H1 (cell line): ENCODE measurements around the gene XPNPEP2. TPM values are rescaled to one million over a fixed set of nuclear protein-coding genes. Genes with fewer than 3 reads are reported as not detected.

ENCODE experiments used
- CBX5 ChIP-seq: fragments of 300-800, 300-1000 bp; sonication (generic); IDR thresholded peaks from 2 replicates; pipeline ENCODE4 v1.7.1; 2016; ENCODE audit warnings: antibody characterized with exemption, low read length, low read depth
- CHD2 ChIP-seq: IDR thresholded peaks from 2 replicates; pipeline ENCODE4 v1.6.1; 2012; ENCODE audit warnings: low read length, improper control_type of control experiment
- SP2 ChIP-seq: IDR thresholded peaks from 2 replicates; pipeline ENCODE4 v1.6.1; 2012; ENCODE audit warnings: mild to moderate bottlenecking, low read length, inconsistent platforms
- TBP ChIP-seq: IDR thresholded peaks from 2 replicates; pipeline ENCODE4 v1.6.1; 2011; ENCODE audit warnings: low read depth, low read length, improper control_type of control experiment
- polyA plus RNA-seq, 7 experiments: library from polyadenylated mRNA; depleted of rRNA in 3 of 7; stranded (reverse) in 5 of 7; unstranded in 2 of 7; fragments of >200 nt in 5 of 7; fragments of 200-250 nt in 2 of 7; gene quantifications; 1 replicate in 5 of 7; 2 replicates in 1 of 7; 4 replicates in 1 of 7; pipeline versions ENCODE4 v1.2.1 to v1.2.3, GENCODE V29; 2011 to 2013; ENCODE audit warnings: missing spikeins in 2 of 7, mixed read lengths in 2 of 7
- total RNA-seq: library from RNA; stranded (reverse); fragmentation: NEBNext Ultra II Directional; extraction: Animal tissue kit (Norgen Biotek cat#: 25700); gene quantifications from 2 replicates; pipeline ENCODE4 v1.2.1, GENCODE V29; 2021
- TF ChIP-seq, protein P1 (sequence below): fragments of 300-600 bp; sonication (generic); IDR thresholded peaks from 2 replicates; pipeline ENCODE4 v1.7.1; 2012; ENCODE audit warnings: low read length, moderate library complexity, mild to moderate bottlenecking, inconsistent platforms; ENCODE audit not compliant: insufficient replicate concordance

Gene XPNPEP2
- total and polyA plus RNA-seq, 2 of the 8 experiments (the other 6 are each of a cell fraction or from before 2014, with no cell fraction given): 0.27 TPM; not detected in 1

DNA sequence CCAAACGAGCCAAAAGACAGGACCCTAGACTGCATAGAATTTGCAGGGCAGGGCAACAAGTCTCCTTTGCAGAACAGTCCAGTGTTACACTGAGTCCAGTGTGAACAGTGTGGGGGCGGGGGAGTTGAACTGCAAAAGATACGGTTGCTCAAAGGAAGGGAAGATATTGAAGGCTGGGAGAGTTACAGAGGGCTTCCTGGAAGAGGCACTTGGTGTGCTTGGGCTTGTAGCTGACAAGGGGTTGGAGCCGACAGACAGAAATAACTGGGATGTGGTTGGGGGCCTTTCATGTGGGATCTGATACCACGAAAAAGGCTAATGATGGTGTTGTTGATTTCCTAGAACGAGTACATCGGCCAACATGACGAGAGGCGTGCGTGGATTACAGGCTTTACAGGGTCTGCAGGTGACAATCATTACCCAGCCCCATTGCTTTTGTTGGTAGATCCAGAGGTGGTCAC, 6.1 kb downstream of the XPNPEP2 start (continued):
- TF ChIP-seq, protein P1, sequence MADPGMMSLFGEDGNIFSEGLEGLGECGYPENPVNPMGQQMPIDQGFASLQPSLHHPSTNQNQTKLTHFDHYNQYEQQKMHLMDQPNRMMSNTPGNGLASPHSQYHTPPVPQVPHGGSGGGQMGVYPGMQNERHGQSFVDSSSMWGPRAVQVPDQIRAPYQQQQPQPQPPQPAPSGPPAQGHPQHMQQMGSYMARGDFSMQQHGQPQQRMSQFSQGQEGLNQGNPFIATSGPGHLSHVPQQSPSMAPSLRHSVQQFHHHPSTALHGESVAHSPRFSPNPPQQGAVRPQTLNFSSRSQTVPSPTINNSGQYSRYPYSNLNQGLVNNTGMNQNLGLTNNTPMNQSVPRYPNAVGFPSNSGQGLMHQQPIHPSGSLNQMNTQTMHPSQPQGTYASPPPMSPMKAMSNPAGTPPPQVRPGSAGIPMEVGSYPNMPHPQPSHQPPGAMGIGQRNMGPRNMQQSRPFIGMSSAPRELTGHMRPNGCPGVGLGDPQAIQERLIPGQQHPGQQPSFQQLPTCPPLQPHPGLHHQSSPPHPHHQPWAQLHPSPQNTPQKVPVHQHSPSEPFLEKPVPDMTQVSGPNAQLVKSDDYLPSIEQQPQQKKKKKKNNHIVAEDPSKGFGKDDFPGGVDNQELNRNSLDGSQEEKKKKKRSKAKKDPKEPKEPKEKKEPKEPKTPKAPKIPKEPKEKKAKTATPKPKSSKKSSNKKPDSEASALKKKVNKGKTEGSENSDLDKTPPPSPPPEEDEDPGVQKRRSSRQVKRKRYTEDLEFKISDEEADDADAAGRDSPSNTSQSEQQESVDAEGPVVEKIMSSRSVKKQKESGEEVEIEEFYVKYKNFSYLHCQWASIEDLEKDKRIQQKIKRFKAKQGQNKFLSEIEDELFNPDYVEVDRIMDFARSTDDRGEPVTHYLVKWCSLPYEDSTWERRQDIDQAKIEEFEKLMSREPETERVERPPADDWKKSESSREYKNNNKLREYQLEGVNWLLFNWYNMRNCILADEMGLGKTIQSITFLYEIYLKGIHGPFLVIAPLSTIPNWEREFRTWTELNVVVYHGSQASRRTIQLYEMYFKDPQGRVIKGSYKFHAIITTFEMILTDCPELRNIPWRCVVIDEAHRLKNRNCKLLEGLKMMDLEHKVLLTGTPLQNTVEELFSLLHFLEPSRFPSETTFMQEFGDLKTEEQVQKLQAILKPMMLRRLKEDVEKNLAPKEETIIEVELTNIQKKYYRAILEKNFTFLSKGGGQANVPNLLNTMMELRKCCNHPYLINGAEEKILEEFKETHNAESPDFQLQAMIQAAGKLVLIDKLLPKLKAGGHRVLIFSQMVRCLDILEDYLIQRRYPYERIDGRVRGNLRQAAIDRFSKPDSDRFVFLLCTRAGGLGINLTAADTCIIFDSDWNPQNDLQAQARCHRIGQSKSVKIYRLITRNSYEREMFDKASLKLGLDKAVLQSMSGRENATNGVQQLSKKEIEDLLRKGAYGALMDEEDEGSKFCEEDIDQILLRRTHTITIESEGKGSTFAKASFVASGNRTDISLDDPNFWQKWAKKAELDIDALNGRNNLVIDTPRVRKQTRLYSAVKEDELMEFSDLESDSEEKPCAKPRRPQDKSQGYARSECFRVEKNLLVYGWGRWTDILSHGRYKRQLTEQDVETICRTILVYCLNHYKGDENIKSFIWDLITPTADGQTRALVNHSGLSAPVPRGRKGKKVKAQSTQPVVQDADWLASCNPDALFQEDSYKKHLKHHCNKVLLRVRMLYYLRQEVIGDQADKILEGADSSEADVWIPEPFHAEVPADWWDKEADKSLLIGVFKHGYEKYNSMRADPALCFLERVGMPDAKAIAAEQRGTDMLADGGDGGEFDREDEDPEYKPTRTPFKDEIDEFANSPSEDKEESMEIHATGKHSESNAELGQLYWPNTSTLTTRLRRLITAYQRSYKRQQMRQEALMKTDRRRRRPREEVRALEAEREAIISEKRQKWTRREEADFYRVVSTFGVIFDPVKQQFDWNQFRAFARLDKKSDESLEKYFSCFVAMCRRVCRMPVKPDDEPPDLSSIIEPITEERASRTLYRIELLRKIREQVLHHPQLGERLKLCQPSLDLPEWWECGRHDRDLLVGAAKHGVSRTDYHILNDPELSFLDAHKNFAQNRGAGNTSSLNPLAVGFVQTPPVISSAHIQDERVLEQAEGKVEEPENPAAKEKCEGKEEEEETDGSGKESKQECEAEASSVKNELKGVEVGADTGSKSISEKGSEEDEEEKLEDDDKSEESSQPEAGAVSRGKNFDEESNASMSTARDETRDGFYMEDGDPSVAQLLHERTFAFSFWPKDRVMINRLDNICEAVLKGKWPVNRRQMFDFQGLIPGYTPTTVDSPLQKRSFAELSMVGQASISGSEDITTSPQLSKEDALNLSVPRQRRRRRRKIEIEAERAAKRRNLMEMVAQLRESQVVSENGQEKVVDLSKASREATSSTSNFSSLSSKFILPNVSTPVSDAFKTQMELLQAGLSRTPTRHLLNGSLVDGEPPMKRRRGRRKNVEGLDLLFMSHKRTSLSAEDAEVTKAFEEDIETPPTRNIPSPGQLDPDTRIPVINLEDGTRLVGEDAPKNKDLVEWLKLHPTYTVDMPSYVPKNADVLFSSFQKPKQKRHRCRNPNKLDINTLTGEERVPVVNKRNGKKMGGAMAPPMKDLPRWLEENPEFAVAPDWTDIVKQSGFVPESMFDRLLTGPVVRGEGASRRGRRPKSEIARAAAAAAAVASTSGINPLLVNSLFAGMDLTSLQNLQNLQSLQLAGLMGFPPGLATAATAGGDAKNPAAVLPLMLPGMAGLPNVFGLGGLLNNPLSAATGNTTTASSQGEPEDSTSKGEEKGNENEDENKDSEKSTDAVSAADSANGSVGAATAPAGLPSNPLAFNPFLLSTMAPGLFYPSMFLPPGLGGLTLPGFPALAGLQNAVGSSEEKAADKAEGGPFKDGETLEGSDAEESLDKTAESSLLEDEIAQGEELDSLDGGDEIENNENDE: no peak
- TF ChIP-seq SP2: no peak
- TF ChIP-seq CBX5: no peak
- no peak for TF ChIP-seq CHD2
- no peak for TF ChIP-seq TBP
